Loucy (cell line): Measurements from ENCODE around the gene MAML3.

Source experiments
- H2AFZ ChIP-seq: fragments of 200-600 bp; sonication (generic); 2 replicates; pipeline ENCODE4 v1.6.0; 2016; ENCODE audit warnings: antibody characterized with exemption, mild to moderate bottlenecking, low read length, moderate library complexity
- H3F3A ChIP-seq: fragments of 200-600 bp; 2 replicates; pipeline ENCODE4 v1.6.0; 2016; ENCODE audit warnings: antibody characterized with exemption, low read depth, mild to moderate bottlenecking
- H3K27me3 ChIP-seq: fragments of 200-600 bp; sonication (generic); 2 replicates; pipeline ENCODE4 v1.6.1; 2014; ENCODE audit warnings: low read length, mild to moderate bottlenecking; ENCODE audit not compliant: insufficient read depth, poor library complexity, severe bottlenecking
- H3K36me3 ChIP-seq: fragments of 200-600 bp; sonication (generic); 2 replicates; pipeline ENCODE4 v1.6.1; 2016; ENCODE audit warnings: low read length; ENCODE audit not compliant: insufficient read depth
- H3K4me1 ChIP-seq: fragments of 200-600 bp; sonication (generic); 2 replicates; pipeline ENCODE4 v1.5.1; 2014; ENCODE audit warnings: low read length, mild to moderate bottlenecking; ENCODE audit not compliant: insufficient read depth, poor library complexity, severe bottlenecking
- H3K4me2 ChIP-seq: fragments of 200-600 bp; sonication (generic); 2 replicates; pipeline ENCODE4 v1.6.0; 2014; ENCODE audit warnings: antibody characterized with exemption, low read length, low read depth, mild to moderate bottlenecking; ENCODE audit not compliant: poor library complexity, severe bottlenecking
- H3K4me3 ChIP-seq: fragments of 200-600 bp; sonication (generic); 2 replicates; pipeline ENCODE4 v1.5.1; 2014; ENCODE audit warnings: low read length, mild to moderate bottlenecking, mixed read lengths; ENCODE audit not compliant: poor library complexity, severe bottlenecking
- H3K79me2 ChIP-seq: fragments of 200-600 bp; sonication (generic); 2 replicates; pipeline ENCODE4 v1.6.1; 2014; ENCODE audit warnings: low read length; ENCODE audit not compliant: insufficient read depth
- H3K9ac ChIP-seq: fragments of 200-600 bp; sonication (generic); 2 replicates; pipeline ENCODE4 v1.6.0; 2014; ENCODE audit warnings: mild to moderate bottlenecking, low read depth, low read length, moderate library complexity; ENCODE audit not compliant: poor library complexity, severe bottlenecking
- H3K9me2 ChIP-seq: fragments of 200-600 bp; sonication (generic); replicated peaks from 2 replicates; pipeline ENCODE4 v1.6.1; 2016; ENCODE audit warnings: low read depth, low read length, mixed read lengths
- H3K9me3 ChIP-seq: fragments of 200-600 bp; sonication (generic); 2 replicates; pipeline ENCODE4 v1.6.1; 2014; ENCODE audit warnings: mild to moderate bottlenecking, antibody characterized with exemption, low read length, low read depth; ENCODE audit not compliant: insufficient read depth
- H4K20me1 ChIP-seq: fragments of 200-600 bp; sonication (generic); 2 replicates; pipeline ENCODE4 v1.6.0; 2014; ENCODE audit warnings: antibody characterized with exemption, low read length, mild to moderate bottlenecking; ENCODE audit not compliant: insufficient read depth, poor library complexity, severe bottlenecking
- CTCF ChIP-seq: fragments of 200-600 bp; sonication (generic); conservative IDR thresholded peaks from 2 replicates; pipeline ENCODE4 v1.5.1; 2014; ENCODE audit warnings: mild to moderate bottlenecking, antibody characterized with exemption, low read length
- EZH2phosphoT487 ChIP-seq: fragments of 200-600 bp; IDR thresholded peaks from 2 replicates; pipeline ENCODE4 v1.6.1; 2018; ENCODE audit warnings: antibody characterized with exemption, mild to moderate bottlenecking, moderate library complexity, borderline replicate concordance

MAML3 gene

DNA sequence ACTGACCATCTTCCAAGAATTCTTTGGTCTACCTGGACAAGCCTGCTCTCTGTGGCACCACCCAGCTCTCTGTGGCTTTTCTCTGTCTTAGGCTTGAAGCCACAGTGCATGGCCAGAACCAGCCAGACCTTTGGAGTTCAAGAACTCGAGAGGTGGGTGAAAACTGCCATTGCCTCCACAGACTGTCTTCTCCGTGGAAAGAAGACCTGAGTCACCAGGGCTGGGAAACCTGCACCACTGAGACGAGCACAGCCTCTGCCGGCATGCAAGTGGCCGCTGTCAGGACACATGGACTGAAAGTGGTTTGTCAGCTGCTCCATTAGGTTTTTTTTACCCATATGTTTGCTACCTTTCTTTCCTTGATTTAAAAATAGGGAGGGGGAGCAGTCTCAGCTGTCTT lies 413.9 kb downstream of the MAML3 start:
- no peak overlapping the region for H3K4me2 ChIP-seq
- no peak overlapping the region for H3K4me3 ChIP-seq
- H3K27me3 ChIP-seq, result no peaks in the 10 kb centered on the region
- H3F3A ChIP-seq, result no peaks in the 10 kb centered on the region
- no peak overlapping the region for H3K9ac ChIP-seq
- H3K9me3 ChIP-seq, result no peaks in the 10 kb centered on the region
- H3K9me2 ChIP-seq, result no peaks in the 10 kb centered on the region
- no peaks in the 10 kb centered on the region for H4K20me1 ChIP-seq
- no peaks in the 10 kb centered on the region for H3K36me3 ChIP-seq
- peaks cover 11% of the 10 kb centered on the region; the same call in 1 of the 2 replicates for H3K79me2 ChIP-seq
- H3K4me1 ChIP-seq, result peaks cover 25% of the 10 kb centered on the region
- no peak for TF ChIP-seq EZH2phosphoT487
- TF ChIP-seq CTCF, result no peak
- H2AFZ ChIP-seq, result no peak overlapping the region

GRCh38 chr4:139738846-139739613 lies 415.0 kb downstream of the MAML3 start:
- H3K36me3 ChIP-seq, result no peaks in the 10 kb centered on the region
- no peak overlapping the region for H2AFZ ChIP-seq
- no peak overlapping the region for H3K9ac ChIP-seq
- TF ChIP-seq CTCF, result no peak
- no peak for TF ChIP-seq EZH2phosphoT487
- no peak overlapping the region for H3K4me2 ChIP-seq
- no peaks in the 10 kb centered on the region for H4K20me1 ChIP-seq
- H3K4me3 ChIP-seq, result no peak overlapping the region
- H3K4me1 ChIP-seq, result peaks cover 20% of the 10 kb centered on the region
- H3K27me3 ChIP-seq, result no peaks in the 10 kb centered on the region
- H3K79me2 ChIP-seq, result 0 out of 2 replicates have a peak, but pooled peaks cover under 1% of the 10 kb centered on the region
- no peaks in the 10 kb centered on the region for H3K9me2 ChIP-seq
- no peaks in the 10 kb centered on the region for H3K9me3 ChIP-seq
- no peaks in the 10 kb centered on the region for H3F3A ChIP-seq

DNA sequence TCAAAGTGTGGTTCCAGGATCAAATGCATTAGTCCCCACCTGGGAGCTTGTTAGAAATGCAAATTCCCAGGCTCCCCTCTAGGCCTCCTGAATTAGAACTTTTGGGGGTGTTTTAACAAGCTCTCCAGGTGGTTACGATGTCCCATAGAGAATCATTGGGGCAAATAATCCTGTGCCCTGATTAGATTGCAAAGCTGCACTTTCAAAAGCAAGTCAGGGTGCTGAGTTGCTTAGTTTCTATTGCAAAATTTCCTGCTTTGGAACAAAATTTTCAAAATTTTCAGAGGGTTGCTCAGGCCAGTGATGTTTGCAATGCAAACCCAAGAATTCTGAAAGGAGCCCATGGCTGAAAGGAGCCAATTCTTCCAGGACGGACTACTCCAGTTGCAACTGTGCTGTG lies 417.3 kb downstream of the MAML3 start:
- no peaks in the 10 kb centered on the region for H3F3A ChIP-seq
- no peaks in the 10 kb centered on the region for H3K27me3 ChIP-seq
- no peaks in the 10 kb centered on the region for H3K79me2 ChIP-seq
- H3K4me3 ChIP-seq, result no peak overlapping the region
- H3K36me3 ChIP-seq, result no peaks in the 10 kb centered on the region
- no peaks in the 10 kb centered on the region for H3K9me3 ChIP-seq
- H3K4me2 ChIP-seq, result no peak overlapping the region
- H4K20me1 ChIP-seq, result no peaks in the 10 kb centered on the region
- H3K9ac ChIP-seq, result no peak overlapping the region
- H3K4me1 ChIP-seq, result peaks cover 20% of the 10 kb centered on the region
- TF ChIP-seq CTCF (no peak), EZH2phosphoT487 (no peak)
- no peak overlapping the region for H2AFZ ChIP-seq
- no peaks in the 10 kb centered on the region for H3K9me2 ChIP-seq
